GM11168 (cell line): ENCODE measurements around the gene SLC1A3.

ENCODE experiments used
- in situ Hi-C: fragments of 300-500 bp; cut with MboI; formaldehyde crosslinking; loops from one replicate; pipeline ENCODE4 v1.12.0; 2022; ENCODE audit warnings: low sequenced_read_pairs; ENCODE audit not compliant: unreplicated experiment

Gene SLC1A3

DNA sequence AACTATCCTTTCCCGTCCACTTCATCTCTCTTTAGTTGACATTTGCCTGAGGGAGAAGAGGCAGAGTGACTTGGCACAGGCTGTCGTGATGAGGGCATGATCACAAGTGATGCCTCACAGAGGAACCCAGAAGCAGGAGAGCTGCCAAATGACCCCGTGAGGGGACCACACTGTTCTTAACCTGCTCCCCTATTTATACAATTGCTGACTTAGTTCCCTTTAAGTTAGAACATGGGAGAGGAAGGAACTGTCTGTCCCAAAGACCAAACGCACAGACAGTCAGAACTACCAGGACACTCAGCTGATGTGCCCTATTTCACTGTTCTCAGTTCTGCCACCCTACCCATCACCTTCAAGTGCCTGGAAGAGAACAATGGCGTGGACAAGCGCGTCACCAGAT lies 73.7 kb downstream of the SLC1A3 start:
- in situ Hi-C loops, result no loop called here

DNA sequence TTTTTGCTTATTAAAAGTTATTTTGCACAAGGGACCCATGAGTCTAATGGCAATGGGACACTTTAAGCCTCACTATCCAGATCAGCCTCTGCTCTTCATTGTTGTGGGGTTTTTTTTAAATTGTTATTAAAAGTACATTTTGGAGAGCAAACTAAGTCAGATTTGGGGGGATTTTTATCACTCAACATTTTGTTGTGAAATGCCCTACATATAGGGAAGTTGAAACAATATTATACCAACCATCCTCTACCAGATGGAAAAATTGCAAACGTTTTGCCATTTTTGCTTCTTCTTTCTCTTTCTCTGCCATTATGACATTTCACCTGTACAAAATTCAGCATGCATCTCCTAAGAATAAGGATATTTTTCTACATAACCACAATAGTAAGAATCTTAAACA lies 75.3 kb downstream of the SLC1A3 start:
- in situ Hi-C loops, result no loop called here

GRCh38 chr5:36682499-36682898 lies 76.1 kb downstream of the SLC1A3 start:
- in situ Hi-C loops, result no loop called here

- in situ Hi-C loops, result no loop called here
These were observed 77.5 kb downstream of the SLC1A3 start for GRCh38 chr5:36683821-36684434.

DNA sequence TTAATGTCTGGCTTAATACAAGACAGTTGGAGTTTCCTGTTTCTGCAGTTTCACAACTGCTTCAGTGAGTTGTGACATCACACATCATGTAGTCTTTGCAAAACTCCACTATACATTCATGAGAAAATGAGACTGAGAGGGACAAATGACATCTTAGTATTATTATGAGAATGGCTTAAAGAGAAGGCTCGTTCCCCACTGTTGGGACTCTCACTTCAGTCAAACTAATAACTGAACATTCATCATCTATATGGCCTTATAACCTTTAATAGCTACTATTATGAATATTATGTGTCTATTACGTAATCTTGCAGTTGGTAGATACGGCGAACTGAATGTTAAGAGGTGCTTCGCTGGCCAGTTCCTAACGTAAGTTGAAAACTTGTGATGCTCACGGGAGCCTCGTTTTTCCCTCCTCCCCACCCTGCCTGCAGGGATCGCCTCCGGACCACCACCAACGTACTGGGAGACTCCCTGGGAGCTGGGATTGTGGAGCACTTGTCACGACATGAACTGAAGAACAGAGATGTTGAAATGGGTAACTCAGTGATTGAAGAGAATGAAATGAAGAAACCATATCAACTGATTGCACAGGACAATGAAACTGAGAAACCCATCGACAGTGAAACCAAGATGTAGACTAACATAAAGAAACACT lies 79.4 kb downstream of the SLC1A3 start:
- in situ Hi-C loops, result no loop called here

DNA sequence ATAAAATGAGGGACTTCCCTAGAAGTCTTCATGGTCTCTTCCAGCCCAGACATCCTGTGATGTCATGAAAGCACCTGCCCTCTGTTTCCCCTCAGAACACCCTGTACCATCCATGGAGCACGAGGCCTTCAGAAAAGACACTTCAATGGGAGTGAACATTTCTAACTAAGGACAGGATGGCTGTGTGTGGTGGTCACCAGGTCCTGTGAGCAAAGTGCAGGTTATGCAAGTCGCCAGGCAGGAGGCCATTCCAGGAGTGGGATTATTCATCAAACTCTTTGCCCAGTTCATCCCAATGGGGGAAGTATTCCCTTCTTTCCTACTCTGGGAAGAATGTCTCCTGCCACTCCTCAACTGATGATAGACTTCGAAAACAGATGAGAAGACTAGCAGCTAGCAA lies 80.5 kb downstream of the SLC1A3 start:
- in situ Hi-C loops, result no loop called here

GRCh38 chr5:36688722-36689121 lies 82.3 kb downstream of the SLC1A3 start:
- in situ Hi-C loops, result no loop called here

- in situ Hi-C loops, result no loop called here
These were observed 82.8 kb downstream of the SLC1A3 start for GRCh38 chr5:36689225-36689624.

DNA sequence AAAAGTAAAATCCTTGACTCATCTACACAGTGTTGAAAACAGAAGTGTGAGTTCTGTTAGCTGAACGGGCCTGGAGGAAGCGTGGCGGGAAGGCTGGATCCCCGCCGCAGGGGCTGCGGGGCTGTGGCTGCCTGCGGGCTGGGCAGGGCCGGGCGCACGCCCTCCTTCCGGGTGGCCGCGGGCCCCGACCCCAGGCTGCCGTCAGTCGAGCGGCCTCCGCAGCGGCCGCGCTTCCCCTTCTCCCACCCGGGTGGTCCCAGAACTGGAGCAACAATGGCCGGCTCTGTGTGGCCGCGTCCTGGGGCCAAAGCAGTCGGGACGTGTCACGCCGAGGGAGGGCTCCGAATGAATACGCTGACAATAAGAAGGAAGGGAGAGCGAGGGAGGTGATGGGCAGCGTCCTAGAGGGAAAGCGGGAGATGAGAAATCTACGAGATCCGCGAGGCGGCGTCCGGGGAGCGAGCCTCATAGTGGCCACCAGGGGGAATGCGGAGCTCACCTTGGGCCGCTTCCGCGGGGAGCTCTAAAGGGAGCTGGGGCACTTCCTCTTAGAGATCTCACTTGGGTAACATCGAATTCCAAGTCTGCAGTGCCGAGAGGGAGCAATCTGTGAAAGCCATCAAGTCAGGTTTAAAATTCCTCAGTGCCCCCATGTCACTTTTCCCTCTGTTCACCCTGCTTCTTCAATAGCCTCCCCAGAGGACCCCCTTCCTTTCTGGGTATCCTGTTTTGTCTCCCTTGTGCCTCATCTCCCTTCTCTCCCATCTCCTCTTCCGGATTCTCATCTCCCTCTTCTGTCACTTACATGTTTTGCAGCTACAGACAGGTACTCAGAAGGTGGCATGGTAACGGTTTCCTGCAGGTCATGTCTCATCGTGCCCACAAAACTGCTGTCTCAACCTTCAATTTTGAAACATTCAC lies 83.9 kb downstream of the SLC1A3 start:
- in situ Hi-C loops, result loop anchor here (10.0 kb wide), 1 partner anchor 276 kb away; no protein-coding TSS in a partner anchor

GRCh38 chr5:36691226-36691625 lies 84.8 kb downstream of the SLC1A3 start:
- in situ Hi-C loops, result loop anchor here (10.0 kb wide), 1 partner anchor 276 kb away; no protein-coding TSS in a partner anchor

DNA sequence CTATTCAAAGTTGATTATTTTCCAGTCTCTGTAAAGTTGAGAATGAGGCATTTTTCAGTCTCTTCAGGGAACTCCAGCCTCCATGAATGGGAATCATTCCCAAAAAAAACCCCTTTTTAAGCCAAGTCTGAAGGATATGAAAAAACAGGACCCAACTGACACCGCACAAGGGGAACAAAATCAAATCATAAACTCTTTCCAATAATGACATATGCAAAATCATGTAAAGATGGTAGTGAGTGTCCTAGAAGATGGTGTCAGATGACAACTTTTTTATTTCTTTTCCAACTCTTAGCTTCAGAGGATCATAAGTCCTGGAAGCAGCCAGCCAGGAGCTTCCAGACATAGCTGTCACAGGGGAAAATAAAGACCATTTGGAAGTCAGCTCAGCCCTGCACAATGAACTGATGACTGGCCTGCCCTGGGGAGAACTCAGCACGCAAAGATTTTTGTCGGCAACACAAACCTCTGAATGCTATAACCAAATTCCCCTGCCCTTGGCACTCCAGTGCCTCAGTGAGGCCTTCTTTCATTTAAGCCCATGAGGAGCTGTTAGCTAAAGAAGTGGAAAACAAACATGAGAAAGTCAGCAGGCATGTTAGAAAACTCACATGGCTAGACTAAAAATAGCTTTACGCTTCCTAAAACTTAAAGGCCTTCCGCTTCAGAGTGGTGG lies 85.4 kb downstream of the SLC1A3 start:
- in situ Hi-C loops, result loop anchor here (10.0 kb wide), 1 partner anchor 277 kb away; no protein-coding TSS in a partner anchor

DNA sequence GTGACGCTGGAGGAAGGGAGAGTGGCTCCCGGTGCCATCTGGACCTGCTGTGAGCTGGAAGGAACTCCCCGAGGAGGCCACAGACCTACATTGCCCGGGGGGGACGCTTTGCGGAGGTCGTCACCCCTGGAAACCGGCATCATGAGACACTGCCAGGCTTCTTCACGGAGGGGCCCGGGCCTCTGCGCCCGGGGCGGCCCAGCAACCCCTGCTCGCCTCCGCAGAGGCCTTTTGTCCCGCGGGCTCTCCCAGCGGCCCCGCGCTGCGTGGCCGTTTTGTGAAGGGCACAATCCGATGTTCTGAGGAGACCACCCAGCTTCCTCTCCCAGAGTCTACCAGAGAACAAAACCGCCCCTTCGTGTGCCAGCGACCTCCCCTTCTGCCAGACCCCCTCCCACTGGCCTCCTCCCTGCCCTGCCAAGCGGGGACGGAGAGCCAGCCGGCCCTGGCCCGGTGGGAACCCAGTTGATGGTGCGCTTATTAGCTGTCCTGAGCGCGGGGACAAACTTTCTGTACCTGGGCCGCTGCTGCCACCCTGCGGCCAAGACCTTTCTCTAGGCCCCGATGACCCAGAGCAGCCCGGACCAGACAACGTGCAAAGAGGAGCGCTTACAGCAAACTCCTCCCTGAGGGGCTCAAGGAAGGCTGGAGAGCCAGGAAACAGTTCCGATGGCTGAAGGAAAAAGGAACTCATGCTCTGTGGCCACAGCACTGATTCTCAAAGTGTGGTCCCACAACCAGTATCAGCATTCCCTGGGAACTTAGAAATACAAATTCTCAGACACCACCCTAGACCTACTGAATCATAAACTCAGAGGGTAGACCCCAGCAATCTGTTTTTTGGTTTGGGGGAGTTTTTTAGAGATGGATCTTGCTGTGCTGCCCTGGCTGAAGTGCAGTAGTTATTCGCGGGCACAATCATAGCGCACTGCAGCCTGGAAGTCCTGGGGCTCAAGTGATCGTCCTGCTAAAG lies 86.7 kb downstream of the SLC1A3 start:
- in situ Hi-C loops, result loop anchor here (10.0 kb wide), 1 partner anchor 278 kb away; no protein-coding TSS in a partner anchor

DNA sequence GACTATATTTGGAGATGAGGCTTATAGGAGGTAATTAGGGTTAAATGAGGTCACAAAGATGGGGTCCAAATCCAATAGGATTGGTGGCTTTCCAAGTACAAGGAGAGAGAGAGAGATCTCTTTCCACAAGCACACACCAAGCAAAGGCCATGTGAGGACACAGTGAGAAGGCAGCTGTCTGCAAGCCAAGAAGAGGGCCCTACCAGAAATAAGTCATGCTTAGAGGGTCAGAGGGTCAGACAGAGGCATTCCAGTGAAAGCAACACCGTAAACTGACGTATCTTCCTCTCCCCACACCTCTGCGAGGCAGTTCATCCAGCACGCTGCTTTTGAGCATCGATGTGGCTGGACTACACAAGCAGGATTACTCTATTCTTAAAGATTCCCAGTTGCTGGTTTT lies 87.9 kb downstream of the SLC1A3 start:
- in situ Hi-C loops, result loop anchor here (10.0 kb wide), 1 partner anchor 280 kb away; no protein-coding TSS in a partner anchor

GRCh38 chr5:36696059-36696673 lies 89.8 kb downstream of the SLC1A3 start:
- in situ Hi-C loops, result loop anchor here (10.0 kb wide), 1 partner anchor 281 kb away; no protein-coding TSS in a partner anchor

DNA sequence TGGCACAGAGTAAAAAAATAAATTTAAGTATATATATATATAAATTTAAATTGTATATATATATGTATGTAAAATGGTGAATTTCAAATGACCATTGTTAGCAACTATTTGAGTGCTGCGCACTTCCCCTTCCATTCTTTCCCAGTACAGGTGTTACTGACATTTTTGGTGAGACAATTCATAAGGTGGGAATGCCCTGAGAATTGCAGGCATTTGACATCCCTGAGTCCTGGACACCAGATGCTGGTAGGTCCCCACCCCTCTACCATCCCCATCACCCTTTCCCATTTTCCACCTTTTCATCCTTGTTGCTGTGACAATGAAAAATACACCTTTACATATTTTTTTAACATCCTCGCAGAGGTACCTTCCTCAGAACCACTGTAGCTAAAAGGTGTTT lies 91.6 kb downstream of the SLC1A3 start:
- in situ Hi-C loops, result loop anchor here (10.0 kb wide), 1 partner anchor 283 kb away; no protein-coding TSS in a partner anchor

- in situ Hi-C loops, result no loop called here
These were observed 94.8 kb downstream of the SLC1A3 start for GRCh38 chr5:36701085-36701698.

- in situ Hi-C loops, result no loop called here
These were observed 96.9 kb downstream of the SLC1A3 start for GRCh38 chr5:36703245-36703860.

DNA sequence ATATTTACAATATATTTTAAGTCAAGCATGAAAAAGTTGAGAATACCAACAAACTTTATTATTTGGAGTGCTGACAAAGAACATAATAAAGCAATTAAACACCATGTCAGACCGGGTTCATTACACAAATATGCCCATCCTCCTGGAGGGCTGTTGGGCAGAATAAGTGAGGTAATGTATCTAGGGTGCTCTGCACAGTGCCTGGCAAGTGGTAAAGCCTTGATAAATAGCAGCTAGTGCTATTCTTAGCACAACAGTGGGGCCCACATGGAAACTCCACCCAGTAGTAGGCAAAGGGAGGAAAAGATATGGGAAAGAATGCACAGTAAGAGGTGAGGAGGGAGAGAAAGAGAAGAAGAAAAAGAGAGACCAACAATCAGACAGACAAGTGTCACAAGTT lies 97.7 kb downstream of the SLC1A3 start:
- in situ Hi-C loops, result no loop called here
